ENCODE data around the gene OTOS.
A peak's percentile ranks its signal among the peaks of the same experiment; 100 is the strongest.

The OTOS gene

DNA sequence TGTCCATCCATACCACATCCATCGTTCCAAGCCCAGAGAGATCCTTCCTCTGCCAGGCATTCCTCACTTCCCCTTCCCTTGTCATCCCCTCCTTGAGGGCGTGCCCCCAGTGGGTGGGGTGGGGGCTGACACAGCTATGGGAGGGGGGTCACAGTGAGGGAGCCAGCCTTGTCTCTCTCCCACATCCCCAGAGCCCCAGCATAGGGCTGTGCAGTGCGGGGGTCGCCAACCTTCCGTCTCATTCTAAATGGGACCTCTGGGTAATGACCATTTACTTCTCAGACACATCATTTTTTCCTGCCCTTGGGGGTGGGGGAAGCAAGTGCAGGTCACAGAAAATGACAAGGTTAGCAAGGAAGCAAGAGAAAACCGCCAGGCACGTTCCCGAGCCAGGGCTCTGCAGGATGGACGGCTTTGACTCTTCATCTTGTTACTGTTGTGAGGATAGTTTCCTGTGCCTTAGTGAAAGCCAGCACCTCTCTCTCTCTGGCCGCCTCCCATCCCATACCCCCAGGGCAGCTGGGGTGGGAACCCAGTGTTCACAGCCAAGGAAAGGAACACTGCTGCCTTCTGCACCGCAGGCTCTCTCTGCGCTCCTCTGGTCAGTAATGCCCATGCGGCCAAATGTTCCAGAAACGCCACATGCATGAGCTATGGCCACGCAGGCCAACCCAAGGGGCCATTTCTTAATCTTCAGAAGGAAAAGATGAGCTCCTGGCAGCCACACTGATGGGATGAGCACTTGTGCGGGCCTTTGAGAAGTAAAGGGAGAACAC is 22.7 kb upstream of the OTOS start:
- no peak for TF ChIP-seq EGR1 (IDR thresholded peaks at IDR 0.05)
- no peak for TF ChIP-seq TCF12 (IDR thresholded peaks at IDR 0.05; ENCODE audit: low read depth)
- no peak for TF ChIP-seq CEBPB (IDR thresholded peaks at IDR 0.05)
- TF ChIP-seq, protein P1, sequence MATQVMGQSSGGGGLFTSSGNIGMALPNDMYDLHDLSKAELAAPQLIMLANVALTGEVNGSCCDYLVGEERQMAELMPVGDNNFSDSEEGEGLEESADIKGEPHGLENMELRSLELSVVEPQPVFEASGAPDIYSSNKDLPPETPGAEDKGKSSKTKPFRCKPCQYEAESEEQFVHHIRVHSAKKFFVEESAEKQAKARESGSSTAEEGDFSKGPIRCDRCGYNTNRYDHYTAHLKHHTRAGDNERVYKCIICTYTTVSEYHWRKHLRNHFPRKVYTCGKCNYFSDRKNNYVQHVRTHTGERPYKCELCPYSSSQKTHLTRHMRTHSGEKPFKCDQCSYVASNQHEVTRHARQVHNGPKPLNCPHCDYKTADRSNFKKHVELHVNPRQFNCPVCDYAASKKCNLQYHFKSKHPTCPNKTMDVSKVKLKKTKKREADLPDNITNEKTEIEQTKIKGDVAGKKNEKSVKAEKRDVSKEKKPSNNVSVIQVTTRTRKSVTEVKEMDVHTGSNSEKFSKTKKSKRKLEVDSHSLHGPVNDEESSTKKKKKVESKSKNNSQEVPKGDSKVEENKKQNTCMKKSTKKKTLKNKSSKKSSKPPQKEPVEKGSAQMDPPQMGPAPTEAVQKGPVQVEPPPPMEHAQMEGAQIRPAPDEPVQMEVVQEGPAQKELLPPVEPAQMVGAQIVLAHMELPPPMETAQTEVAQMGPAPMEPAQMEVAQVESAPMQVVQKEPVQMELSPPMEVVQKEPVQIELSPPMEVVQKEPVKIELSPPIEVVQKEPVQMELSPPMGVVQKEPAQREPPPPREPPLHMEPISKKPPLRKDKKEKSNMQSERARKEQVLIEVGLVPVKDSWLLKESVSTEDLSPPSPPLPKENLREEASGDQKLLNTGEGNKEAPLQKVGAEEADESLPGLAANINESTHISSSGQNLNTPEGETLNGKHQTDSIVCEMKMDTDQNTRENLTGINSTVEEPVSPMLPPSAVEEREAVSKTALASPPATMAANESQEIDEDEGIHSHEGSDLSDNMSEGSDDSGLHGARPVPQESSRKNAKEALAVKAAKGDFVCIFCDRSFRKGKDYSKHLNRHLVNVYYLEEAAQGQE (IDR thresholded peaks at IDR 0.05; ENCODE audit: low read depth) = no peak
- no peak for TF ChIP-seq ZBTB7A (IDR thresholded peaks at IDR 0.05; ENCODE audit: low read depth)
- no peak for TF ChIP-seq RAD21 (IDR thresholded peaks at IDR 0.05; ENCODE audit: low read depth)
- TF ChIP-seq, protein P2, sequence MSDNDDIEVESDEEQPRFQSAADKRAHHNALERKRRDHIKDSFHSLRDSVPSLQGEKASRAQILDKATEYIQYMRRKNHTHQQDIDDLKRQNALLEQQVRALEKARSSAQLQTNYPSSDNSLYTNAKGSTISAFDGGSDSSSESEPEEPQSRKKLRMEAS (IDR thresholded peaks at IDR 0.05) = no peak
- no peak for TF ChIP-seq NFIC (IDR thresholded peaks at IDR 0.05)
- TF ChIP-seq YY1 (IDR thresholded peaks at IDR 0.05; ENCODE audit: low read depth) = no peak
- TF ChIP-seq FOXM1 (IDR thresholded peaks at IDR 0.05; ENCODE audit: borderline replicate concordance, low read depth) = no peak
- no peak for TF ChIP-seq TEAD4 (IDR thresholded peaks at IDR 0.05)
- no peak for TF ChIP-seq TAF1 (IDR thresholded peaks at IDR 0.05; ENCODE audit: low read depth)
- TF ChIP-seq, protein P3, sequence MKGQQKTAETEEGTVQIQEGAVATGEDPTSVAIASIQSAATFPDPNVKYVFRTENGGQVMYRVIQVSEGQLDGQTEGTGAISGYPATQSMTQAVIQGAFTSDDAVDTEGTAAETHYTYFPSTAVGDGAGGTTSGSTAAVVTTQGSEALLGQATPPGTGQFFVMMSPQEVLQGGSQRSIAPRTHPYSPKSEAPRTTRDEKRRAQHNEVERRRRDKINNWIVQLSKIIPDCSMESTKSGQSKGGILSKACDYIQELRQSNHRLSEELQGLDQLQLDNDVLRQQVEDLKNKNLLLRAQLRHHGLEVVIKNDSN (IDR thresholded peaks at IDR 0.05) = no peak
- no peak for TF ChIP-seq CREB1 (IDR thresholded peaks at IDR 0.05; ENCODE audit: low read depth)
- TF ChIP-seq EP300 (IDR thresholded peaks at IDR 0.05; ENCODE audit: borderline replicate concordance) = no peak

DNA sequence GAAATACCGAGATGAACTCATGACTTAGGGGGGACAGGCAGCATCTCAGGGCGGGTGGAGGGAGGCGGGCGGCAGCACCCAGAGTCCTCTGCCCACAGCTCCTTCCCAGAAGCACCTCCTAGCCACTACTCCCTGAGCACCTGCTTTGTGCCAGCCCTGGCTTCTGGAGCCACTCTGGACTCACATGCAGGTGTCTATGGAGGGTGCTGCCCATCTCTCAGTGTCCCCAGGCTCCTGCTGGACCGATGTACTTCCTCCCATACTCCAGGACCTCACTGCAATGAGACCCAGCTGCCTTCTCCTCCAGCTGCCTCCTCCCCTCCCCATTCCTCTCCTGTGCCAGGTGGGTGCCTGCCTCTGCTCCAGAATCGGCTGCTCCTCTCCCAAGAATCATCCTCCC is 22.1 kb upstream of the OTOS start:
- TF ChIP-seq, protein P1 (IDR thresholded peaks at IDR 0.05; ENCODE audit: low read depth) = no peak

DNA sequence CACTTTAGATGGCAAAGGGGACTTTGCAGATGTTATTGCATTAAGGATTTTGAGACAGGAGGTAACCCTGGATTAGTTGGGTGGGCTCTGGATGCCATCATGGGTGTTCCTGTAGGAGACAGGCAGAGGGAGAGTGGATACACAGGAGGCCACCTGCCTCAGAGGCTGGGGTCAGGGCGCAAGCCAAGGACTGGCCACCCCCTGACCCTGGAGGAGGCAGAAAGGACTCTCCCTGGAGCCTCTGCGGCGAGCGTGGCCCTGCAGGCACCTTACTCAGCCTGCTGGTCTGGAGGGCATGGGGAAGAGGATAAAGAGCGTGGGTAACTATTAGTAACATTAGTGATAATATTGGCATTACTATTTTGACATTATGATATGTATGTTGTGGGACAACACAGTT is 21.6 kb upstream of the OTOS start:
- TF ChIP-seq EP300 (IDR thresholded peaks at IDR 0.05; ENCODE audit: borderline replicate concordance) (no peak), CREB1 (IDR thresholded peaks at IDR 0.05; ENCODE audit: low read depth) (no peak), ZBTB7A (IDR thresholded peaks at IDR 0.05; ENCODE audit: low read depth) (no peak), FOXM1 (IDR thresholded peaks at IDR 0.05; ENCODE audit: borderline replicate concordance, low read depth) (no peak), NFIC (IDR thresholded peaks at IDR 0.05) (no peak), TEAD4 (IDR thresholded peaks at IDR 0.05) (no peak)
- TF ChIP-seq, protein P3 (IDR thresholded peaks at IDR 0.05) = no peak

DNA sequence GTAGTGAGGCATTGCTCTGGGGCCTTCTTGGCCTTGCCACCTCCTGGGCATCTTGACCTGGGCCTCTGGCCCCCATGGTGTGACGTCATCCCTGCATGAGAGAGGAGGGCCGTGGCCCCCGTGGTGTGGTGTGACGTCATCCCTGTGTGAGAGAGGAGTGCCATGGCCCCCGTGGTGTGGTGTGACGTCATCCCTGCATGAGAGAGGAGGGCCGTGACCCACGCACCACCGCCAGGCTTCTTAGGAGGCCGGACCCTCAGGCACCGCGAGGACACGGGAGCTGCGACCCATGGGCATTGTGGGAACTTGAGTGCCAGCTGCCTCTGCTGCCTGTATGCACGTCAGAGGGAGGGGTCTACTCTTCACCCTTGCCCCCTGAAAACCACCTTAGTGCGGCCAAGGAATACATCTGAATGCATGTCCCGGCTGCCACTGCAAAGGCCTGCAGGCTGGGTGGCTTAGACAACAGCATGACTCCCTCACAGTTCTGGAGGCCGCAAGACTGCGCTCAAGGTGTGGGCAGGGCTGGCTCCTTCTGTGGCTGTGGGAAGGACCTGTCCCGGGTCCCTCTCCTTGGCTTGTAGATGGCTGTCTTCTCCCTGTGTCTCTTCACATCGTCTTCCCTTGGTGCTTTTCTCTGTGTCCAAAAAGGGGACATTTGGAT is 20.8 kb upstream of the OTOS start:
- no peak for TF ChIP-seq EP300 (IDR thresholded peaks at IDR 0.05; ENCODE audit: borderline replicate concordance)
- TF ChIP-seq TCF12 (IDR thresholded peaks at IDR 0.05; ENCODE audit: low read depth) = no peak
- no peak for TF ChIP-seq TAF1 (IDR thresholded peaks at IDR 0.05; ENCODE audit: low read depth)
- TF ChIP-seq, protein P3 (IDR thresholded peaks at IDR 0.05) = no peak
- no peak for TF ChIP-seq CEBPB (IDR thresholded peaks at IDR 0.05)
- TF ChIP-seq FOXM1 (IDR thresholded peaks at IDR 0.05; ENCODE audit: borderline replicate concordance, low read depth) = no peak
- no peak for TF ChIP-seq CREB1 (IDR thresholded peaks at IDR 0.05; ENCODE audit: low read depth)
- TF ChIP-seq NFIC (IDR thresholded peaks at IDR 0.05) = no peak
- TF ChIP-seq ZBTB7A (IDR thresholded peaks at IDR 0.05; ENCODE audit: low read depth) = no peak
- no peak for TF ChIP-seq EGR1 (IDR thresholded peaks at IDR 0.05)
- TF ChIP-seq RAD21 (IDR thresholded peaks at IDR 0.05; ENCODE audit: low read depth) = no peak
- TF ChIP-seq YY1 (IDR thresholded peaks at IDR 0.05; ENCODE audit: low read depth) = no peak

DNA sequence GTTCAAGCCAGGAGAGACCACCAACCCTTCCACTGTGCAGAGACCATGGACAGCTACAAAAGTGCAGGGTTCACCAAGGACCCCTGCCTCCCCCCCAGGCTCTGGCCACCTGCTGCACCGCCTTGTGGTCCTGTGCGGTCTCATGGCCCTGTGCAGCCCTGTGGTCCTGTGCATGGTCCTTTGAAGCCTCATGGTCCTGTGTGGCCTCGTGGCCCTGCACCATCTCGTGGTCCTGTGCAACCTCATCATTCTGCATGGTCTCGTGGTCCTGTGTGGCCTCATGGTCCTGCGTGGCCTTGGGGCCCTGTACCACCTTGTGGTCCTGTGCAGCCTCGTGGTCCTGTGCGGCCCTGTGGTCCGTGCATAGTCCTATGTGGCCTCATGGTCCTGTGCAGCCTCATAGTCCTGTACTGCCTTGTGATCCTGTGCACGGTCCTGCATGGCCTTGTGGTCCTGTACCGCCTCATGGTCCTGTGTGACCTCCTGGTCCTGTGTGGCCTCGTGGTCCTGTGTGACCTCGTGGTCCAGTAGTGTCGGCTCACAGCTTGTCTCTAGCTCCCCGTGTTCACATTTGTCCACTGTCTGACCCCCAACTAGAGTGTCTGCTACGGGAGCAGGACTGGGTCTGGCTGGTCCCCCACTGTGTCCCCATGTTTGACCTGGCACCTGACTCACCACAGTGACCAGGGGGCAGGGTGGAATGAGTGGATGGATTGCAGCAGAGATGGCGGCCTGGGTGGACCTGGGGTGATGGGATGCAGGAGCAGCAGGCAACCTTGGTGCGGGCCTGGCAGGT is 20.0 kb upstream of the OTOS start:
- TF ChIP-seq, protein P1 (IDR thresholded peaks at IDR 0.05; ENCODE audit: low read depth) = 0 out of 2 replicates have a peak, but pooled peaks have one; percentile 16
- TF ChIP-seq TCF12 (IDR thresholded peaks at IDR 0.05; ENCODE audit: low read depth) = no peak
